ENCODE measurements around the gene SAFB2. TPM values are rescaled to one million over a fixed set of nuclear protein-coding genes. Genes with fewer than 3 reads are reported as not detected.

Gene SAFB2
- total and polyA plus RNA-seq, 10 of the 15 experiments (the other 5 are each of a cell fraction or from before 2014, with no cell fraction given) = 4.5 to 89.2 (median 42.9) TPM

- TF ChIP-seq RAD21 (IDR thresholded peaks at IDR 0.05; ENCODE audit: insufficient read depth, low read depth, low read length) (no peak), EGR1 (IDR thresholded peaks at IDR 0.05; ENCODE audit: borderline replicate concordance in 1 of 2, low read depth in 2 of 2, low read length in 2 of 2) (peak in 1 of 2 experiments; percentile 39; a peak in 1 of 3 replicates), RAD51 (IDR thresholded peaks at IDR 0.05) (no peak), LARP7 (IDR thresholded peaks at IDR 0.05) (0 out of 2 replicates have a peak, but pooled peaks have one; percentile 42), SMARCA5 (IDR thresholded peaks at IDR 0.05) (0 out of 2 replicates have a peak, but pooled peaks have one; percentile 11), ZNF384 (IDR thresholded peaks at IDR 0.05; ENCODE audit: borderline replicate concordance, low read depth, low read length) (no peak), WRNIP1 (IDR thresholded peaks at IDR 0.05; ENCODE audit: borderline replicate concordance, low read depth, low read length) (peak; percentile 29; the same call in 1 of the 2 replicates), NBN (IDR thresholded peaks at IDR 0.05) (0 out of 2 replicates have a peak, but pooled peaks have one; percentile 14), NKRF (conservative IDR thresholded peaks at IDR 0.05) (0 out of 2 replicates have a peak, but pooled peaks have one; percentile 4), NR2F1 (conservative IDR thresholded peaks at IDR 0.05) (no peak)
- no TSS peak for BruUV-seq (replicated peaks)
- ChIA-PET CTCF (interaction anchor here (1.0 to 4.7 kb wide), 3 partner anchors 63 to 97 kb away, joined by 3 to 35 read pairs (median 15); partner anchors contain the start of genes CATSPERD, LONP1 and RPL36), POLR2A (interaction anchor here (0.6 to 3.5 kb wide), 6 partner anchors 41 to 1149 kb away, joined by 3 to 11 read pairs (median 4); partner anchors contain the start of genes KDM4B, RPL36 and VAV1), RAD21 (ENCODE audit: unreplicated experiment) (interaction anchor here (0.9 to 3.7 kb wide), 2 partner anchors 63 to 66 kb away, joined by 4 to 12 read pairs; no protein-coding TSS in a partner anchor), SMC1A (ENCODE audit: uncharacterized antibody, unreplicated experiment) (interaction anchor here (0.6 to 1.7 kb wide), 3 partner anchors 12 to 82 kb away, joined by 3 read pairs; no protein-coding TSS in a partner anchor)
- Histone ChIP-seq H3K4me3 (peak overlapping the region; percentile 99), H4K20me1 (ENCODE audit: control insufficient read depth, insufficient read depth) (peaks cover 11% of the 10 kb centered on the region), H3K9ac (ENCODE audit: control insufficient read depth, insufficient read depth, low read length) (peak overlapping the region; percentile 97), H3K36me3 (ENCODE audit: control insufficient read depth in 2 of 2, insufficient read depth in 2 of 2, low read length in 1 of 2) (peaks cover 2 to 30% of the 10 kb centered on the region in 2 experiments), H3K4me1 (ENCODE audit: control insufficient read depth, insufficient read depth, low read length) (peaks cover 25% of the 10 kb centered on the region), H3K27me3 (replicated peaks in 1 of 2; ENCODE audit: control insufficient read depth in 2 of 2, insufficient read depth in 2 of 2, low read length in 1 of 2) (no peaks in the 10 kb centered on the region), H3K27ac (ENCODE audit: control insufficient read depth, insufficient read depth) (peak overlapping the region; percentile 89), H3K4me2 (ENCODE audit: control insufficient read depth, insufficient read depth) (peak overlapping the region; percentile 76), H3K79me2 (ENCODE audit: control insufficient read depth, insufficient read depth, low read length) (peaks cover 97% of the 10 kb centered on the region), H3K9me3 (replicated peaks; ENCODE audit: control insufficient read depth, insufficient read depth, low read length) (no peaks in the 10 kb centered on the region), H2AFZ (ENCODE audit: control insufficient read depth, low read depth, low read length) (peak overlapping the region; percentile 38)
- no peak for FAIRE-seq
- WGBS (ENCODE audit: insufficient coverage, insufficient replicate concordance, low lambda C conversion rate, missing lambda C conversion rate) = under 1% methylated on average over 45 of the region's 50 CpGs
- no peak for DNase-seq (ENCODE audit: low read depth, low spot score)
- intact Hi-C loops (cut with micrococcal nuclease; ENCODE audit: unreplicated experiment) = loop anchor here (5.0 kb wide), 1 partner anchor 64 kb away; no protein-coding TSS in a partner anchor
- peak; percentile 1; the same call in 2 of the 3 replicates for ATAC-seq
- in situ Hi-C loops (cut with MboI) = no loop called here
Observed at GRCh38 chr19:5623397-5624017, 931 bp upstream of the SAFB2 start.
